Measurements from ENCODE around the gene TIMM8B.

GRCh38 chr11:112085822-112086421, 634 bp downstream of the TIMM8B start:
- no peak; the same call in 1 of the 2 replicates for TF ChIP-seq POLR2AphosphoS5 (IDR thresholded peaks at IDR 0.05; ENCODE audit: low read depth, low read length)
- no peak for TF ChIP-seq CTCF (IDR thresholded peaks at IDR 0.05)

All from Panc1 (cell line).